SU-DHL-6 (cell line): ENCODE results near the gene EBF3.

Source experiments
- H2AFZ ChIP-seq: fragments of 200-600 bp; sonication (generic); 2 replicates; pipeline ENCODE4 v1.6.1; 2014; ENCODE audit warnings: low read depth, mild to moderate bottlenecking, moderate library complexity, mixed read lengths, antibody characterized with exemption, low read length; ENCODE audit not compliant: severe bottlenecking
- H3F3A ChIP-seq: fragments of 200-600 bp; shearing (Covaris generic); 2 replicates; pipeline ENCODE4 v1.6.0; 2016; ENCODE audit warnings: antibody characterized with exemption, mild to moderate bottlenecking; ENCODE audit not compliant: insufficient read depth
- H3K27ac ChIP-seq: fragments of 200-600 bp; sonication (generic); 2 replicates; pipeline ENCODE4 v1.5.1; 2016; ENCODE audit warnings: low read depth, mild to moderate bottlenecking, low read length, moderate library complexity, mixed read lengths
- H3K27me3 ChIP-seq: fragments of 200-600 bp; sonication (generic), shearing (Covaris generic); 2 replicates; pipeline ENCODE4 v1.6.0; 2014; ENCODE audit warnings: mild to moderate bottlenecking, low read length
- H3K36me3 ChIP-seq: fragments of 200-600 bp; sonication (generic); 2 replicates; pipeline ENCODE4 v1.6.1; 2014; ENCODE audit warnings: mild to moderate bottlenecking, low read length, mixed read lengths
- H3K4me2 ChIP-seq: fragments of 300-600, 200-600 bp; shearing (Covaris generic), sonication (generic); 2 replicates; pipeline ENCODE4 v1.6.0; 2014; ENCODE audit warnings: low read length, low read depth, mild to moderate bottlenecking; ENCODE audit not compliant: poor library complexity, severe bottlenecking
- H3K4me3 ChIP-seq: fragments of 200-600 bp; sonication (generic); 2 replicates; pipeline ENCODE4 v1.5.1; 2014; ENCODE audit warnings: antibody characterized with exemption, low read length, mild to moderate bottlenecking, mixed read lengths; ENCODE audit not compliant: insufficient read depth, poor library complexity, severe bottlenecking
- H3K79me2 ChIP-seq: fragments of 200-600 bp; sonication (generic); 2 replicates; pipeline ENCODE4 v1.6.1; 2014; ENCODE audit warnings: mild to moderate bottlenecking, low read length, moderate library complexity; ENCODE audit not compliant: insufficient read depth
- H3K9ac ChIP-seq: fragments of 200-600 bp; sonication (generic); 2 replicates; pipeline ENCODE4 v1.7.0; 2014; ENCODE audit warnings: mild to moderate bottlenecking, low read length
- H3K9me2 ChIP-seq: fragments of 200-600 bp; sonication (generic); replicated peaks from 2 replicates; pipeline ENCODE4 v1.6.1; 2014; ENCODE audit warnings: low read length; ENCODE audit not compliant: insufficient read depth
- H3K9me3 ChIP-seq: fragments of 200-600 bp; sonication (generic); 2 replicates; pipeline ENCODE4 v1.6.1; 2014; ENCODE audit warnings: low read length, mixed read lengths; ENCODE audit not compliant: insufficient read depth
- H4K20me1 ChIP-seq: fragments of 200-600 bp; sonication (generic); 2 replicates; pipeline ENCODE4 v1.6.1; 2014; ENCODE audit warnings: low read depth, mild to moderate bottlenecking, antibody characterized with exemption, low read length, moderate library complexity, mixed read lengths
- CTCF ChIP-seq: fragments of 200-600 bp; sonication (generic); IDR thresholded peaks from one replicate; pipeline ENCODE4 v1.5.1; 2017; ENCODE audit warnings: antibody characterized with exemption, mild to moderate bottlenecking, low read length, moderate library complexity; ENCODE audit not compliant: insufficient read depth, poor library complexity, severe bottlenecking
- EZH2phosphoT487 ChIP-seq: fragments of 200-600 bp; sonication (generic), shearing (Covaris generic); conservative IDR thresholded peaks from 2 replicates; pipeline ENCODE4 v1.6.1; 2018; ENCODE audit warnings: mild to moderate bottlenecking, antibody characterized with exemption, low read length, moderate library complexity, mixed read lengths

EBF3 gene

GRCh38 chr10:129962031-129962871 lies 1.8 kb downstream of the EBF3 start:
- Histone ChIP-seq H3K4me3 (no peak overlapping the region), H3K27me3 (no peaks in the 10 kb centered on the region), H3K9me2 (no peaks in the 10 kb centered on the region), H3K27ac (no peak overlapping the region), H3K4me2 (no peak overlapping the region), H3K79me2 (no peaks in the 10 kb centered on the region), H3F3A (no peaks in the 10 kb centered on the region), H3K36me3 (no peaks in the 10 kb centered on the region), H3K9ac (no peak overlapping the region), H4K20me1 (no peaks in the 10 kb centered on the region), H2AFZ (no peak overlapping the region), H3K9me3 (no peaks in the 10 kb centered on the region)
- TF ChIP-seq CTCF (no peak), EZH2phosphoT487 (no peak)

- no peak overlapping the region for H3K4me2 ChIP-seq
- H3K9me3 ChIP-seq, result no peaks in the 10 kb centered on the region
- H2AFZ ChIP-seq, result no peak overlapping the region
- no peaks in the 10 kb centered on the region for H3F3A ChIP-seq
- no peaks in the 10 kb centered on the region for H3K27me3 ChIP-seq
- H4K20me1 ChIP-seq, result no peaks in the 10 kb centered on the region
- TF ChIP-seq CTCF, result no peak
- TF ChIP-seq EZH2phosphoT487, result no peak
- H3K36me3 ChIP-seq, result no peaks in the 10 kb centered on the region
- no peak overlapping the region for H3K4me3 ChIP-seq
- H3K9ac ChIP-seq, result no peak overlapping the region
- no peak overlapping the region for H3K27ac ChIP-seq
- H3K79me2 ChIP-seq, result no peaks in the 10 kb centered on the region
- no peaks in the 10 kb centered on the region for H3K9me2 ChIP-seq
Observed at GRCh38 chr10:129961157-129961701, 2.8 kb downstream of the EBF3 start.

- Histone ChIP-seq H3F3A (no peaks in the 10 kb centered on the region), H2AFZ (no peak overlapping the region), H3K9ac (no peak overlapping the region), H3K36me3 (no peaks in the 10 kb centered on the region), H3K27me3 (no peaks in the 10 kb centered on the region), H3K9me3 (no peaks in the 10 kb centered on the region), H3K4me3 (no peak overlapping the region), H3K9me2 (no peaks in the 10 kb centered on the region), H3K79me2 (no peaks in the 10 kb centered on the region), H4K20me1 (no peaks in the 10 kb centered on the region), H3K27ac (no peak overlapping the region), H3K4me2 (no peak overlapping the region)
- TF ChIP-seq EZH2phosphoT487 (no peak), CTCF (no peak)
Observed at GRCh38 chr10:129960481-129961156, 3.5 kb downstream of the EBF3 start.
